GM19043 (cell line): ENCODE measurements around the gene TMEM270.
"Not testable (repeated sequence)": the region's sequence is repeated elsewhere in the genome, so short reads cannot be mapped to it uniquely, and the experiment has no call there.

Source experiments
- ATAC-seq: cut with Tn5 transposase; IDR thresholded peaks from one replicate; pipeline ENCODE4 v1.9.1; 2021; ENCODE audit warnings: low read depth; ENCODE audit not compliant: unreplicated experiment

TMEM270 gene

GRCh38 chr7:73860859-73861258, at the start of gene TMEM270:
Gene TMEM270, plus strand, starts transcription at chr7:73861159. Its CDS starts 36 bp downstream, at chr7:73861195.
- ATAC-seq: no peak

DNA sequence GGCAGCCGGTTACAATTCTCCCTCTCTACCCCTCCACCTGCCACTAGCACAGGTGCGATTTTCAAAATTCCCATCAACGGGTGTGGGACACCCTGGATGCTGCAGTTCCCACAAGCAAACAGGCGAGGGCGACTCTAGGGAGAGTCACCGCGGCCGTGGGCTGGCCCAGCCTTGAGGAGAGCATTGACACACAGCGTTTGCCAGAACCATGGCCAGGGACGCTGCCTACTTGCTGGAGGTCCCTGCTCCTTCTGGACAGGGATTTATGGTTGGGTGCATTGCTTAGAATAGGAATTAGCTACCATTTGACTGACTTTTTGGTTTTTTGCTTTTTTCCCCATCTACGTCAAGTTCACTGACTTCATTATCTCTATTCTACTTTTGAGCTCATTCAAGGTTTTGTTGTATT, 49.2 kb upstream of the TMEM270 start:
- no peak for ATAC-seq

GRCh38 chr7:73812996-73813395, 48.0 kb upstream of the TMEM270 start:
- no peak for ATAC-seq

GRCh38 chr7:73815436-73815835, 45.5 kb upstream of the TMEM270 start:
- ATAC-seq: no peak

GRCh38 chr7:73817121-73817520, 43.8 kb upstream of the TMEM270 start:
- no peak for ATAC-seq

- no peak for ATAC-seq
Measured at GRCh38 chr7:73820013-73820412, 40.9 kb upstream of the TMEM270 start.

- not testable (repeated sequence) for ATAC-seq
Measured at GRCh38 chr7:73821597-73822285, 39.2 kb upstream of the TMEM270 start.

DNA sequence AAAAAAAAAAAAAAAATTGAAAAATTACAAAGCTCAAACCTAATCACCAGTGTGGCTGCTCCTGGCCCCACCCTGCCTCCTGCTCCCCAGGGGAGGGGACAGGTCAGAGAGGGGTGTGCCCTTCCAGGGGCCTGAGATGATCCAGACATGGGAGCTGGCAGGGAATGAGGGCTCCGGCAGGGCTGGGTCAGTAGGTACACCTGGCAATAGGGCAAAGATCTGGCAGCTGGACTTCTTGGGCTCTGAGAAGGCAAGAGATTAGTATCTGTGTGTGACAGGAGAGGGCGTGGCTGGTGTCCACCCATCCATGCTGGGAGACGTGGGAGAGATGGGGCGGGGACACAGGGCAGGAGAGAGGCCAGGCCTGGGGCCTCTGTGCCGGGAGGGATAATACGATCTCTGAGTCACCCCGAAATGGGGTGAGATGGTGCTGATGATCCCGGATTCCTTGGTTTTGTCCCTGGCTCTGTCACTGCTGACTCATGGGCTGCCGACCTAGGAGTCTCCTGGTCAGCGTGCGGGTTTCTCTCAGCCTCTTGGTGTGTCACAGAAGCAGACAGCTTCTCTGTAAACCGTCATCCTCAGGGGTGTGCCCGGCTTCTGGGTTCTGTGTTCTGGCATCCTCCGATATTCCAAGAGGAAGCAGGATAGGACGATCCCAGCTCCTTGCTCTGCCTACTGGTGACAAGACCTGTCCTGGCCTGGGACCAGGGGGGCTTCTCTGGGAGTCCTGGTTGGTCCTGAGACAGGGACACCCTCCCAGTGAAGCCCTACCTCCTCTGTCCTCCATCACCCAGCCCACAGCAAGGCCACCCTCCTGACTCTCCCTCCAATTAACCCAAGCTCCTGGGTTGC, 38.4 kb upstream of the TMEM270 start:
- ATAC-seq: no peak

GRCh38 chr7:73823257-73823656, 37.7 kb upstream of the TMEM270 start:
- ATAC-seq: no peak

- ATAC-seq: no peak
Measured at GRCh38 chr7:73823873-73824592, 36.9 kb upstream of the TMEM270 start.

GRCh38 chr7:73824986-73825385, 36.0 kb upstream of the TMEM270 start:
- no peak for ATAC-seq

DNA sequence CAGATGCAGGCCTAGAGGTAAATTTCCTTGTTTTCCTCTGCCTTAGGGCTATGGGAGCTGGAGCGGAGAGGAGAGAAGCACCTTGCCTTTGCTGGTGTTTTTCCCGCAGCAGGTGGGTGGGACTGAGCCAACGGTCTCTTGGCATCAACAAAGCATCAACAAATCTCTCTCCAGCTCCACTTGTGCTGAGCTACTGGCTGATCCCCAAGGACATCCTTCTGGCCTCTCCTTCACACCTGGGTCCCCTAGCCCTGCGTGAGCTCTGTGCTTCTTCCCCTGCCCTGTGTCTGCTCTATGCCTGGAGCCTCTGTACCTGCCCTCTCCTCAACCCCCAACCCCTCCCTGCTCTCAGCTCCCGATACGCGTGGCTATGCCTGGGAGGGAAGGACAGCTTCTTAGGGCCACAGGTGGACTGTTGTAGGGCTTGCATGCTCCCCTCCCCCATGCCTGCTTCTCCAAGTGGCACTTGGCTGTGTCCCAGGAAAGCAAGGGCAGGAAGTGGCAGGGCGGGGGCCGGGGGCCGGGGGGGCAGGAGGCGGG, 33.3 kb upstream of the TMEM270 start:
- no peak for ATAC-seq

GRCh38 chr7:73828107-73828803, 32.7 kb upstream of the TMEM270 start:
- ATAC-seq: no peak

GRCh38 chr7:73828972-73829371, 32.0 kb upstream of the TMEM270 start:
- no peak for ATAC-seq

DNA sequence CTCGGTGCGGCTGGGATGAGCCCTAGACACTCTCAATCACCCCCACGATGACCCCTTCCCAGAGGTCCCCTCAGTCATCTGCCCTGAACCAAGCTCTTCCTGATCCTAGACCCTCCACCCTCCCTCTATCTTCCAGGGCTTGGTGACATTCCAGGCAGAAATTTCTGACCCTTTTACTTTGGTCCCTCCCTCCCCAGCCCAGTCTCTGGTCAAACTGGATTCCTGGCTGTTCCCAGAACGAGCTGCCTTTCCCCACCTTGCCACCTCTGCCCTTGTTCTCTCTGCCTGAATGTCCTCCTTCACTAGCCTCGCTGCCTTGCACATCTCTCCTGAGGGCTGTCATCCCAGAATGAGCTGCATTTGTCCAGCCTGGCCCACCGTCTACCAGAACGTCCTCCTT, 31.5 kb upstream of the TMEM270 start:
- ATAC-seq: no peak

GRCh38 chr7:73829921-73830680, 30.9 kb upstream of the TMEM270 start:
- ATAC-seq: no peak

GRCh38 chr7:73830681-73831583, 30.0 kb upstream of the TMEM270 start, which contains the start of gene CLDN4:
Gene CLDN4, plus strand, starts transcription at chr7:73830996. Its CDS starts 206 bp downstream, at chr7:73831202.
- no peak for ATAC-seq

- ATAC-seq: no peak
Measured at GRCh38 chr7:73831584-73831833, 29.4 kb upstream of the TMEM270 start.
